ENCODE measurements around the gene EYA4.
A peak's percentile ranks its signal among the peaks of the same experiment; 100 is the strongest.

Gene EYA4

DNA sequence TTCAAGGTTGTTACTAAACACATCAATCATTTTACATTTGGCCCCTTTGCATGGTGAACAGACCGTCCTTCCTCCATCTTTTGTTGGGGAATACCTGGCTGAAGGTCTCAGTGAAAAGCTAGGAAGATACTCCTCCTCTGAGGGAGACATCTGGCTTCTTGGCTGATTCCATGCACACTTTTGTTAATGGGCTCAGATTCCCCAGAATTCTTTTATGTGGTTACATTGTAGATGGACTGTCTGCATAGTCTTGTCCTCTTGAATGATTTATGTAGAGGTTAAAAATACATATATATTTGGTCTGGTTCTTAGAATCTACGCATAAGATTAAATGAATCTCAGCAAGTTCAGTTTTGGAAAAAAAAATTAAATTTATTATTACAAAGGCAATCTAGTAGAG lies 167.0 kb downstream of the EYA4 start:
- no peak for DNase-seq

DNA sequence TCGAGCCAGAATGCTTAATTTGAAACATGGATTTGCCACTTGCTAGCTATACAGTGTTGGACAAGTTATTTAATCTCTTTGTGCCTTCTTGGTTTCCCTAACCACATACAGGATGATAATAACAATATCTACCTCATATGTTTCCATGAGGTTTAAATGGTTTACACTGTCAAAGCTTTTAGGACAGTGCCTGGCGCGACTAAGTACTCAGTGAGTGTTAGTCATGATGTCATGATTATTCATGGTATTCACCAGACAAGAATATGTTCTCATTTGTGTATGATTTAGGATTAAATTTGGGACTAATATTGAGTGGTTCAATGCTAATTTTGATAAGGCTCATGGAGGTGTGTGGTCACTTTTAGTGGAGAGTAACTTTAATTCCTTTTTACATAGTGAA lies 167.4 kb downstream of the EYA4 start:
- DNase-seq: no peak

DNA sequence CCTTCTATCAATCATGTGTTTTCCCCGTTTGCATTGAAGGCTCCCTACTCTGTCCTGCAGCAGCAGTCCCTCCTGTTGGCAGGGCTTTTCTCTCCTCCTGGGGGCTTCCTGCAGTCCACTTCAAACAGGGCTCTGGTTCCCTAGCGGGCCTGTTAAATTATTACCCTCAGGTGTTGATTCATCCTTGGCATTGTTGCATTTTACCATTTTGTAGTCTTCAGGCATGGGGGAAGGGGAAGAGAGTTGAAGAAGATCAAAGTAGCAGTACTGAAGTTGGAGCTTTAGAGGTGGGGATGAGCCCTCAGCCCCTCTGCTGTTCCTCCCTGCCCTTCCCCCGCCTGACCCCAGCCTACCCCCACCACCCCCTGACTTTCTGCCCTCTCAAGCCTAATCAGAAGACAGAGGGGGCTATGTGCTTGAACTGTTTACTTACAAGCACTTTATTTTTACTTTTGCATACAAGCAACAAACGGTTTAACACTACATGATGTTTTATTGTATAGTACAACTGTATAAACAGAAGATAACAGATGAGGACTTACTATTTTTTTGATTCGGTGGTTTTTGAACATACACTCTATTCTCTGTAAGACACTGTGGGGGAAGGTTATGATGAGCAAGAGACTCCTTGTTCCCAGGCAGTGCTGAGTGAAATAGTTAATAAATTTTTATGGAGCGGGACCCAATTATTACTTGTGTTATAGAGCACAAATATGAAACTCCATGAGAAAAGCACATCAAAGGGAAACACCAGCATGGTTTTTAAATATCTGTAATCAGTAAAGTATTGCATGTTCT lies 169.7 kb downstream of the EYA4 start:
- DNase-seq: no peak

DNA sequence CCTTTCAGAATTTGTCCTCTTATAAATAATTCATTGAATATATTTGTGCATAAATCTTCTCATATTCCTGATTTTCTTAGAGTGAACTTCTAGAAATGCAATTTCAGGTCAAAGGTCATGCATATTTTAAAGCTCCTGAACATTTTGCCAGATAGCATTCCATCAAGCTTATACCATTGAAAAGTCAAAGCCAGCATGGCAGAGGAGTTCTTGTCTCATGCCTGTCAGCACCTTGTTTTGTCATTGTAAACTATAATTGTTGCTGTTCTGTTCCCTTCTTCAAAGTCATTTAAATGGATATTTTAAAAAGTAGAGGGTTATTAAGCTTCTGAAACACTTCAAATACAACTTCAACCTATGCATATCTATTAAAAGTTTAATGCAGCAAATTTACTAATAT lies 170.6 kb downstream of the EYA4 start:
- no peak for DNase-seq

DNA sequence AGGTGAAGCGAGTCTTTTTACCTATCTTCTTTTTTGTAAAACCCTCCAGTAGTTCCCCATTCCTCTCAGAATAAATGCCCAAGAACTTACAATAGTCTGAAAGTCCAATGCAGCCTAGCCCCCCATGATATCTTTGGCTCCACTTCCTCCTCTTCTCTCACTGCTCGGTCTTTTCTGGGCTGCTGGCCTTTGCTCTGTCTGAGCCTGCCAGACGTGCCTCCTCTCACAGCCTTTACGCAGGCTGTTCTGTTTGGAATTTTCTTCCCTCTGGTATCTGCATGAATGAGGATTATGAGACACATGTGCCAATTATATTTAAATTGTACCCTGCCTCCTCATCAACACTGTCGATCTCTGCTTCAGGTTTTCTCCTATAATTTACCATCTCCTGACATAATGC lies 174.1 kb downstream of the EYA4 start:
- no peak for DNase-seq

DNA sequence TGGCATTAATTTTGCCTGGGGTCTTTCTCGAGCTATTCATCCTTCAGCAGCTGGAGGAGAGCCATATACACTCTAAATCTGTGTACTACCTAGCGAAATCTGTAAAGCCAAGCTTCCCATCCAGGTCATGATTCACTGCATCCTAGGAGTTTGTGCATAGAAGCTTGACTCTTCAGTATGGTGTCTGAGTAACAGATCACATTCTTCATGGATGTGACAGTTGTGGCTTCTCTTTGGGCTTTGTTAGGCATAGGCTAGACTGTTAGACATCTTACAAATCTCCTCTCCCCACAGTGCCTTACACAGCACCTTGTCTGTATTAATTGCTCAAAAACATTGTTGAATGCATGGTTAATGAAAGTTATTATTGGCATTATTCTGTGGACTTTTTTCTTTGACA lies 177.0 kb downstream of the EYA4 start:
- DNase-seq: no peak

DNA sequence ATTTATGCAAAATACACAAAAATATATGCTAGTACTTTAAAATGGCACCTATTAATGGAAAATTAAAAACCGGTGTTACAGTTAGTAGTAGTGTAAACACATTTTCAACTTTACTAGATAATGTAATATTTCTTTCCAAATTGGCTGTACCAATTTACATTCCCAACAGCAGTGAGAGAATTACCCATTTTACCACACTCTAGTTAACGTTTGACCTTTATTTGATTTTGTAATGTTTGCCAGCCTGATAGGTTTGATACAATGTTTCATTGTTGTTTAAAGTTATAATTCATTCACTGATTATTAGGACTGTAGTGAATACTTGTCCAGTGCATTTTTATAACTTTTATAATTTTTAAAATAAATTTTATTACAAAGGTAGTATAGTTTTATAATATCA lies 182.1 kb downstream of the EYA4 start:
- no peak for DNase-seq

DNA sequence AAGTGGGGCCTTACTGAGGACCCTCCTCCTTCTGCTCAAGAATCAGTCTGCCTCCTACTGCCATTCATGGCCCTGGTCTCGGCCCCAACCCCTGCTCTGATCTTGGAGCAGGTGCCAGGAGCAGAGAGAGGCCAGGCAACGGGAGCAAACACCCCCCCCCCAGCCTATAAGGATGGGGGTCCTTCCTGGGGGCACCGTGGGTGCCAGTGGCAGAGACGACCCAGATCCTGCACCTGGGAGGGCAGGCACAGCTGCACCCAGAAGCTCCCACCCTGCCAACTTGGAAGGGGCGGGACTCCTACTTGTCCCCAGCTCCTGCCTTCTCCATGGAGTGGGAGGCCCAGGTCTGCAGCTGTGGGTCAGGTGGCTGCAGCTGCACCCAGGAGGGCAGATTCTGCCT lies 183.2 kb downstream of the EYA4 start:
- no peak for DNase-seq

DNA sequence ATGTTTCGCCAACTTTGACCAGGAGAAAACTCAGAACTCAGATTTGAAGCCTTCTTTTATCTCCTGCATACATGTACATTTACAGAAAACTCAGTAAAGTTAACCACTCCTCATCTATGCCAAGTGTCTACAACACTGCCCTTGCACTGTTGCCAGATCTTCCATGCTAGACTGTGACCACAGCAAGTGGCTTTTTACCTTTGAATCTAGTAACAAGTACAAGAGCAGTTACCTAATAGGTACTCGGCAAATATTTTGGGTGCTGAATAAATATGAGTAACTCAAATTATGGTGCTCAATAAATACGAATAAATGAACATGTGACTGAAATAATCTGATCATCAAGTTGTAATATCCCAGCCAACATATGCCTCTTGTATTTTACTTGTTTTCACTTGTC lies 184.9 kb downstream of the EYA4 start:
- no peak for DNase-seq

DNA sequence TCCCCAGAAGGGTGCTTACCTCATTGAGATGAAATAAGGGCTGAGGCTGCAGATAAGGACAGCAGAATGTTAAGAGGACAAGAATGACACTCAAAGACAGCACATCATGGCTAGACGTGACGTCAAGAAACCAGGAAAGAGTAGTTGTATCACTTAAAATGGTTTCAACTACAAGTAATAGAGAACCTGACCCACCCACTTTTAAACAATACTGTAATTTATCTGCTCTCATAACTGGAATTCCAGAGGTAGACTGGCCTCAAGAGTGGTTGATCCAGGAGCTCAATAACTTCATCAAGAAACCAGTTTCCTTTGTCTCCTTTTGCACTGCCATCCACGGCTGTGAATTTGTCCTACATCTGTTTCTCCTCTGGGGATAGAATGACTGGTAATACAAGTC lies 187.1 kb downstream of the EYA4 start:
- DNase-seq: no peak

DNA sequence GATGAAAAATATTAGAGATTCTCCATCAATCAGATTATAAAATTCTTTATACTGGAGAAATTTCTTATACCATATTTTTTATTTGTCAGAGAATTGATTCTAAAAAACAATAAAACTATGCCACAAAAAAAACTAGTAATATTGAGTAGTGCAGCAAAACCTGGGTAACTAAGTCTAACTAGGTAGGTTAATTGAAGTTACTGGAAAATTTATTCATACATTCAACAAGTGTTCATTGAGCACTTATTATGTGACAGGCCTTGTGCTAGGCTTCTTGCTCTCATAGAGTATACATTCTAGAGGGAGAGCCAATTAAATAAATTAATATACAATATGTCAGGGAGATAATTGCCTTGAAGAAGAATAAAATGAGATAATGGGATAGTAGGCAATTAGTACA lies 189.4 kb downstream of the EYA4 start:
- no peak for DNase-seq

DNA sequence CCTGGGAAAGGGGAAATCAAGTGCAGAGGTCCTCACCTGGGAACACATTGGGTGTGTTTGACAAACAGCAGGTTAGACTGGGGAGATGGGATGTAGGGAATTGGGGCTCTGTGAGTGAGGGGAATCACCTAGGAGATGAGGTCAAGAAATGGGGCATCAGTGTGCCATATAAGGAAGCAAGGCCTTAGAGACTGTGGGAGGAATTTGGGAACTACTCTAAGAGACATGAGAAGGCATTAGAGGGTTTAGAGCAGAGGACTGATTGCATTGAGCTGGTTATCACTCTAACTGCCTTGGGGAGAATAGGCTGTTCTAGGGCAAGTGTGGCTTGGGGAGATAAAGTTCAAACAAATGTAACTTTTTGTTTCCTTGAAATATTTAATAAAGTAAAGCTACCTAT lies 189.9 kb downstream of the EYA4 start:
- no peak for DNase-seq

DNA sequence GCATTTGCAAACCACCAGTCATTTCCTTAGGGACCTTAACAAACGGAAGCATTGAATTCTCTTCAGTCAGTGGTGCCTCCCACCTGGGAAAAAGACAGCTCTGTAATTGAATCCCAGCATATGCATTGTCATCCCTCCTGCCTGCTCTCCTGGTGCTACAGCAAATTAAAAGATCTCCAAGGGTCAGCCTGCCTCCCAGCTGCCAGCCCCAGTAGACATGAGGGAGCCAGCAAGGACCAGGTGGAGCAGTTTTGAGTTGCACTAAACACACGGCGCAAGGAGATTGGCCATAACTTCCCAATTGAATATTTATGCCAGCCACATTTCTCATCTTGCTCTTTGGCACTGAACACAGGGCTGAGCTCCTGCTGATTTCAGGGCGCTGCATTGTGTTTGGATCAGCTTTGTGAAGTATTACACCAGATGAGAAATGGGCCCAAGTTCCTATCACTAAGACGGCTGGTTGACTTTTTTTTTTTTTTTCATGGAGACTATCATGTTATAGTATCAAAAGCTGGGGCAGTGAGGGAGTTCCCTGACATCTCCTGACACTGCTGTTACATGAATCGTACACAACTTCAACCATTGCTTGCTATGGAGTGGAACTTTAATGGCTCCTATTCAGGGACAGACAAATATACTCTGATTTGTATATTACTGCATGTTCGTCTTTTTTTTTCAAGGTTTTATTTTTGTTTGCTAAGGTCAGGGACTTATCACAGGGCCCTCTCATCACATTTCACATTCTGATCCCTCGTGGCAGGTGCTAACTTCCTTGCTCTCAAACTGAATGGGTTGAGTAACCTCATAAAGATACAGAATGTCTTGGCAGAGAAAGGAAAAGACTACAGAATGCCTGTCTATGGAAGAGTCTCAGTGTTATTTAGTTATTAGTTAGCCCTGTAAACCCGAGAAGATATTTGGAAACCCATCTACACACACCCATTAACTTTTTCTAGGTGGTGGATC lies 191.1 kb downstream of the EYA4 start:
- peak; percentile 27 for DNase-seq

DNA sequence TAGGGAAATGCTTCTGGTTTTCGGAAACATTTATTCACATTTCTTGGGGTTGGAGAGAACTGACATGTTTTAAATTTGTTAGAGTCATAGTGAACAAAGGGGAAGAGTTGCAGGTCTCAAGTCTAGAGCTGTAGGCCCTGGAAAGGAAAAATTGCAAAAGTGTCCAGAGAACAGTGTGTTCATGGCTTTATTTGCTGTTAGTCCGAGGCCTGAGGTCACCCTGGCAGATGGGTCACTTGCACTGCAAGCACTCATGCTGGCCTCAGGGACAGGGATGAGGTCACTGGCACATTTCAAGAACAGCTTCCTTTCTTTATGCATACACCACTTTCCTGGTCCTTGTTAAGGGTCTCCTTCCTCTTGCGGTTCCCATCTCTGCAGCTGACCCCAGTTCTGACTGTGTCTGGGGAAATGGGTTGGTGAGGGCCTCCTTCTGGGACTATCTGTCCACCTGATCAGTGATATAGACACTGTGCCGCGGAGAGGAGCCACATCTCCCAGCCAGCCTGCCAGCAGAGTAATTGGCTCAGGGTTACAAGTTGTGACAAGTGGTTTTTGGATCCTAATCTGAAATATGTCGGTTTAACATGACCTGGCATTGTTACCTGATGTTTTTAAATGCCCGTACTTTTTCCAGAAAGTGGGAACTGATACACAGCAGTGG lies 194.0 kb downstream of the EYA4 start:
- DNase-seq: no peak

DNA sequence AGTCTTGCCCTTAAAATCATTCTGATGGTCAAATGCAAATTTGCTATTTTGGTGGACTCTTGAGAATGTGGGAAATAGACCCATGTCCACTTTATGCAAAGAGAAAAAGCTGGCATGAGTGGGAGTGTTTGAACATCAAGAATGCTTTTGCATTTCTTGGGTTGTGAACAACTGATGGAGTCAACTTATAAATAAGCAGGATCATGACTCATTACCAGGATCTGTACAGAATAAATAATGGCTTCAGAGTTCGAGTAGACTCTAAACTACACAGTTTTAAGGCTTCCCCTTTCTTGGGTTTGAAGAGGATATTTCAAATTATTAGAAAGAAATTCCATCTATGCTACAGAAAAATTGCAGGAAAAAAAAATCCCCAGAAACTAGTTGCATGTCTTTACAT lies 195.5 kb downstream of the EYA4 start:
- DNase-seq: no peak

DNA sequence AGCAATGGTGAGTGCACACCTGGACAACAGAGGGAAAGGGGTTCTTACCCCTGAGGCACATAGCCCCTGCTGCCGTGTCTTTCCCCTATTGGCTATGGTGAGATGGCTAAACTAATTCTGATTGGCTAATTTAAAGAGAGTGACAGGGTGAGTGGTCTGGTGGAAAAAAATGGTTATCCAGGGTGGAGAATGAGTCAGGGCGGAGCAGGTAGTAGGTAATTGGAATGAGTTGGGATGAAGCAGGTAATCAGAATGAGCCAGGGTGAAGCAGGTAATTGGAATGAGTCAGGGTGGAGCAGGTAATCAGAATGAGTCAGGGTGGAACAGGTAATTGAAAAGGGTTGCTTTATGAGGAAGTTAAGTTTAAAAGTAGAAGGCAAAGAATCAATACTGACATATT lies 200.3 kb downstream of the EYA4 start:
- DNase-seq: no peak

DNA sequence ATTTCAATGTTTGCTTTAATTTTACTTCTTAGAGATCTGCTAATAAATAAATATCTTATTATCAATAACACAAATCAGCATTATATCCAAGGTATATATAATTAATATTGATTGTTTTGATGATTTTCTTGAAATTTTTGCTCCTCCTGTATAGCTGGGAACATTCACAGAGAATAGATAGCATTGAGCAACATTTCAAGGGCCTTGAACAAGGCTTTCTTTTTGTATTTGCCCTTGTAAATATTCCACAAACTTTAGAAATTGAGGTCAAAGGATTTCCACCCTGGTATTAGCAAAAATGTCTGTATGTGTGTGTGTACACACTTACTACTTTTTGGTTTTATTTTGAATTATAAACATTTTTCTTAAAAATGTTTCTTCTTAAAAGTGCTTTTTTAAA lies 205.6 kb downstream of the EYA4 start:
- DNase-seq: no peak

DNA sequence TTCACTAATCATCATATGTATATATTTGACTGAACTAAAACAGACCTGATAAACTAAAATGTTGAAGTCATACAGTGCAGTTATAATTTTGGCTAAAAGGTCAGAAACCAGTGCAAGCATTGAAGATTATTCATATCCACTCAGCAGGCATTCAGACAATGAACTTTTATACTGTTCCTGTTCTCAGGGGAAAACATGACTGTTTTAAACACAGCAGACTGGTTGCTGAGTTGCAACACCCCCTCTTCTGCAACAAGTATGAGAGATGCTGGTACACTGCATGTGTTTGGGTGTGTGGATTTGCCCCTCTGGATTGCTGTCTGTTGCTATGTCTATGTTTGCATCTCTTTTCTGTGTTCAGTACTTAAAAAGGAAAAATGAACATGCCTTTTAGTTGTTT lies 206.8 kb downstream of the EYA4 start:
- DNase-seq: no peak

DNA sequence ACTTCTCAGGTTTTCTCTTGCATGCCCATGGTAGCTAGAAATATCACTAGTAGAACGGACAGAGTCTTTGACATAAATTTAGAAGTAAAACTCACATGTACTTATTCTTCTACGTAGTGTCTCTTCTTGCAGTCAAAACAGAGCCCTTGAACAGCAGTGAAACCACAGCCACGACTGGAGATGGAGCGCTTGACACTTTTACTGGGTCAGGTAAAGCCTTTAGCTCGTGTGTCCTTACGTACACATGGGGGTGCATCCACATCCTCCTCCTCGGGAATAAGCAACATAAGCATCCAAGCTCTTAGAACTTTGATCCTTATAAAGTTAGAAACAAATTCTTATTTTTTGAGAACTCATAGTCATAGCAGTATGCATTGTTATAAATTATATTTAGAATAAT lies 215.3 kb downstream of the EYA4 start:
- DNase-seq: no peak

DNA sequence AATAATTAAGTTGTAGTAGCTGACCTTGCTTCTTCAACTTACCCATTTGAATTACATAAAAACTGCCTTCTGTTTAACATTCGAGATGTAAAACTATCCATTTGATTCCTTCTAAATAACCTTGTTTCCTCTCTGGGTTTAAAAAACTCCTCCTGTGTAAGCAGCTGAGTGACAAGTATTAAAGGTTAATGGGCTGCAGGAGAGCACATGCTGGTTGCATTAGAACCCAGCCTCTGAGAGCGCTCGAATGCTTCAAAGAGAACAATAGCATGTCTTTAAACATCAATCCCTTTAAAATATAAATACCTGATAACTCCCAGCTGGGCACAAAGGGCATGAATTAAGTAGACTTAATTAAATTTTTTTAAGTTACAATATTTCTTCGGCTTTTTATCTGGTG lies 215.8 kb downstream of the EYA4 start:
- no peak for DNase-seq

DNA sequence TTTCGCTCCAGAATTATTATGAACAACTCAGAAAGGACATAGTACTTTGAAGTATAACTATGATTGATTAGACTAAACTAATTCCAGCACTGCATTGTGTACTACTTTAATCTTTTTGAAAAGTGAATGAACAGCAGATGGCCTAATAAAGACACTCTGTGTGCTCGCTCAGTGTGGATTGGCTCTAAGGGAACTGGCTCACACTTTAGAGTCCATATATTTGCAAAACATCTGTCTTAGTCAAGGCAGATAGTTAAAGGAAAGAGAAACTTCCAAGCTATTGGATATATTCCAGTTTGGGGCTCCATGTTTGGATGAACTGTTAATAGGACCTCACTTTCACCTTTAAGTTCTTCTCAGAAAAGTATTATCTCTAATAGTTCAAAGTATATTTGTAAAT lies 218.9 kb downstream of the EYA4 start:
- no peak for DNase-seq

DNA sequence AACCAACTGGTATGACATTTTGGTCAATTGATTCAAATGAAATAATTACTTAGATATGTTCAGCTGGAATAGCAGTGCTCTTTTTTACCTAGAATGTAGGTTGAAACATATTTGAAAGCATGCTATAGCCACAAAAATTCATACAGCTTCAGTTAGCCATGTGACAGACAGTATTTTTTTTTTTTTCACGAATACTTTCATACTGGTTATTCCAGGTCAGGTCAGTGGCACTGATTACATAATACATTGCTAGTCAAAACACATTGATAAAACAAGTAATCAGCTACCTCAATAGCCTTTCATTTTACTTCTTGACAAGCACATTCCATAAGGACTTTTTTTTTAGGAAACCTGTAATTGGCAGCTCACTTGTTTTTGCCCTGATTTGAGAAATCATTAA lies 222.6 kb downstream of the EYA4 start:
- DNase-seq: no peak

DNA sequence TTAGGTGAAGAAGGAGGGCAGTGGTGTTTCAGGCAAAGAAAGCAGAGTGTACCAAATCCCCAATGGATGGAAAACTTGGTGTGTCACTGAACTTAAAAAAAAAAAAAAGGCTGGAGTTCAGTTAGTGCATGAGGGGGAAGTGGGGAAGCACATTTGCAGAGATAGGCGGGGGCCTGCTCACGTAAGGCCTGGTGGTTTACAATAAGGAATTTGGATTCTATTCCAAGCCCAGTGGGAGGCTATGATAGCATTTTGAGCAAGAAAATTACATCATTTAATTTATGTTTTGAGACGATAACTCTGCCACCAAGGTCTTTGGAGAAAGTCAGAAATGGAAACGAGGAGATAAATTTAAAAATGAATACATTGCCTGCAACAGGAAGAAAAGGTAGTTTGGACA lies 225.5 kb downstream of the EYA4 start:
- no peak for DNase-seq
